Activated CD4-positive, alpha-beta T cell treated with anti-CD3 and anti-CD28 coated beads, Interleukin-2, amount 50 U/mL, for 1 hour (primary cell): ENCODE measurements around the gene CCL17.

ENCODE experiments used
- DNase-seq: peaks from one replicate; pipeline ENCODE4 v3.0.0-alpha.2; 2020

Gene CCL17

GRCh38 chr16:57401943-57402640, 2.5 kb upstream of the CCL17 start:
- no peak for DNase-seq

DNA sequence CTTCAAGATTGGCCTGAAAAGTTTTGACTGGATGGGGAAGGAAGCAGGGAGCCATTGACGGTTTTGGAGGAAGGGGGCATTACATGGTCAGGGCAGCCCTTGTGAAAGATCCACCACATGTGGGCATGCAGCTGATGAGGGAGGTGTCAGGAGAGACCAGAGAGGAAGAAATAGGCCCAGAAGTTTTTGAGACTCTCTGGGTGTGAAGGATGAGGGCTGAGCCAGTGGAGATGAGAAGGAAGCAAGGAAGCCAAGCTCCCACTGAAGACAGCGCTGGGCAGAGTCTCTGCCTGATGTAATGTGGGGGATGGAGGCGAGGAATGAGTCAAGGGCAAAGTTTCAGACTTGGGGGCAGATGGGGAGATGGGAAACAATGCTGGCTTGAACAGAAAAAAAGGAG, 530 bp downstream of the CCL17 start:
- DNase-seq: no peak

GRCh38 chr16:57406881-57407280, 2.3 kb downstream of the CCL17 start:
- no peak for DNase-seq

DNA sequence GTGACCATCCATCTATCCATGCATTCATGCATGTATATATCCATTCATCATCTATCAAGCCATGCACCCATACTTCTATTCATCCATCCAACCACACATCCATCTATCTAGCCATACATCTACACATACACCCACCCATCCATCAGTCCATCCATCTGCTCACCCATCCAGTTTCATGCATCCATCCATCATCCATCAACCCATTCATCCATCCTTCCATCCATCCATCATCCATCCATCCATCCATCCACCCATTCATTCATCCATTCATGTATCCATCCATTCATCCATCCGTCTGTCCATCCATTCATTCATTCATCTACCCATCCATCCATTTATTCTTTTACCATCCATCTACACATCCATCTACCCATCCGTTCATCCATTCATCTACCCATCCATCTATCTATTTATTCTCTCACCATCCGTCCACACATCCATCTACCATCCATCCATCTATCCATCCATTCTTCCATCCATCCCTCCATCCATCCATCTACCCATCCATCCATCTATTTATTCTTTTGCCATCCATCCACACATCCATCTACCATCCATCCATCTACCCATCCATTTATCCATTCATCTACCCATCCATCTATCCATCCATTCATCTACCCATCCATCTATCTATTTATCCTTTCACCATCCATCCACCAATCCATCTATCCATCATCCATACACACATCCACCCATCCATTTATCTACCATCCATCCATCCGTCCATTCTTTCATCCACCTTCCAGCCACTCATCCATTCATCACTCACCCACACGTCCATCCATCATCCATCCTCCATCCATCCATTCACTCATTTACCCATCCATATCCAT, 3.2 kb downstream of the CCL17 start:
- no peak for DNase-seq

- DNase-seq: no peak
Measured at GRCh38 chr16:57409065-57409464, 4.5 kb downstream of the CCL17 start.

GRCh38 chr16:57409870-57410587, 5.5 kb downstream of the CCL17 start:
- no peak for DNase-seq

DNA sequence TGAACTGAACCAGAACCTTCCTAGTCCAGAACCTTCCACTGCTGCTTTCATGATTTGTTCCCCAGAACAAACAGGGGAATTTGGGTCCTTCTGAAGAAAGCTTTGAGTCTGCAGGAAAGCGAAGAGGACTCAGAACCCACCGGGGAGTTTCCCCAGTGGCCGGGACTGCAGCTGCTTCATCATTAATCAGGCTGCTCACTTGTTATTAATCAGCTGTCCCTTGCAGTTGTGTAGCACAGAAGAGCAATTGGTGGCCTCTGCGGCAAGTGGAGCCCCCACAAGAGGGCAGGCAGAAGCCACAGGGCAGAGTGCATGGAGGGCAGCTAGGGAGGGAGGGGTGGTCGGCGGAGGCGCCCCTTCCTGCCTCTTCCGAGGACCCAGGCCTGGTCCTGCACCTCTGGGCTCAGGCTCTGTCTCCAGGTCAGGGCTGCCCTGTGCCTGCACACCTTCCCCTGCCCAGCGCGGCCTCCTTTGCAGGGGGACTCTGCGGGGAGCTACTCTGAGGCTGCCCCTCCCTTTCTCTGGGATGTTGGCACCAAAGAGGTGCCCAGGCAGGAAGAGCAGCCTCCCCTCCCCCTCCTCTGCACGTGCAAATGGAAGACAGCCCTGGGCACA, 6.9 kb downstream of the CCL17 start:
- no peak for DNase-seq

- no peak for DNase-seq
Measured at GRCh38 chr16:57412584-57412983, 8.0 kb downstream of the CCL17 start.

DNA sequence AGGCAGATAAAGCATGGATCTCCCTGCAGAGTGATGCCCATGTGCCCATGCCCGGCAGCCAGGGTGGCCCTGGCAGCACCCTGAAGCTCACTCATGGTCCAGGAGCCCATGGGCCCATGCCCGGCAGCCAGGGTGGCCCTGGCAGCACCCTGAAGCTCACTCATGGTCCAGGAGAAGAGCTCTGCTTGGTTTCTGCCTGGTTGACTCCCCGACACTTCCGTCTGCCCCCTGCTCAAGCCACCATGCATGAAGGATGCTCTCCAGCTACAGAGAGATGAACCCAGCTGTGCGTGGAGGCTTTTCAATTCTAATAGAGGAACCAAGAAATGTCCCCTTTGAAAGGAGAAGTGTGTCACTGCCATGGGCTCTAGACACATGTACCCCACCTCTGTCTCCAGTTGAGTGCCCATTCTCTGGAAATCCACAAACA, 8.7 kb downstream of the CCL17 start:
- no peak for DNase-seq

DNA sequence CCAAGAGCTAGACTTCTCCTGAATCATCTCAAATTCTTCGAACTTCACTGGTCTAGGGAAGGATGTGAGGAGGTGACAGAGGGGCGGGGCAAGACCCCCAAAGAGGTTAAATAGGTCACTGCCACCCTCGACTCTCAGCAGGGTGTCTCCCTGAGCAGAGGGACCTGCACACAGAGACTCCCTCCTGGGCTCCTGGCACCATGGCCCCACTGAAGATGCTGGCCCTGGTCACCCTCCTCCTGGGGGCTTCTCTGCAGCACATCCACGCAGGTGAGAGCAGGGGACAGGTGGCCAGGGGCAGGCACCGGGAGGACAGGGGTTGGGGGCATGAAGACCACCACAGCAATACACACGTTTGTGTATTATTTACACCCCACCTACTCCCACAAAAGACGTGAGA, 9.2 kb downstream of the CCL17 start:
- no peak for DNase-seq

GRCh38 chr16:57416084-57416483, 11.5 kb downstream of the CCL17 start:
- DNase-seq: no peak

- DNase-seq: no peak
Measured at GRCh38 chr16:57419506-57419905, 14.9 kb downstream of the CCL17 start.

DNA sequence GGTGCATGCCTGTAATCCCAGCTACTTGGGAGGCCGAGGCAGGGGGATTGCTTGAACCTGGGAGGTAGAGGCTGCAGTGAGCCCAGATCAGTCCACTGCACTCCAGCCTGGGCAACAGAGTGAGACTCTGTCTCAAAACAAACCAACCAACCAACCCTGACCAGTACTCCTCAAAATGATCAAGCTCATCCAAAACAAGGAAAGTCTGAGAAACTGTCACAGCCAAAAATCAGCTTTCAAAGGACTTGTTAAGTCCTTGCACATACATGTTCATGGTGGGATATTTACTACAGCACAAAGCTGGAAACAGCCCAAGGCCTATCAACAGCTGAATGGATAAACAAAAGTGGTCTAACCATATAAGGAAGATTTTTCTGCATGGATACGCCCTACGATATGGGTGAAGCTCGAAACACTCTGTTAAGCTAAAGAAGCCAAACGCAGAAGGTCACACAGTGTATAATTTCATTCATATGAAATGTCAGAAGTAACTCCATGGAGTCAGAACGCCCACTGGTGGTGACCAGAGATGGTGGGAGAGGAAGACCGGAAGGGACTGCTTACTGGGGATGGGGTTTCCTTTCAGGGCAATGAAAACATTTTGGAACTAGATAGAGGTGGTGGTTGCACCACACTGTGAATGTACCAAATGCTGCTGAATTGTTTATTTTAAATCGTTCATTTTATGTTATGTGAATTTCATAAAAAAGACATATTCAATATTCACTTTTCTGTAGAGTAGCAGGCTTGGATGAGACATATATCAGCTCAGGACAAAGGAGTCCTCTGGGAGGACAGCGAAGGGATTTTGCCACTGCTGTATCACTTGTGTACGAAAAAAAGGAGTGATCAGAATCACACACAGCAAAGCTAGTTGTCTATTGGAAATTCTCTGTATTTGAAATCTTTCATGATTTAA, 17.7 kb downstream of the CCL17 start:
- no peak for DNase-seq

GRCh38 chr16:57423152-57423551, 18.6 kb downstream of the CCL17 start:
- DNase-seq: no peak

- DNase-seq: no peak
Measured at GRCh38 chr16:57424583-57424982, 20.0 kb downstream of the CCL17 start.

DNA sequence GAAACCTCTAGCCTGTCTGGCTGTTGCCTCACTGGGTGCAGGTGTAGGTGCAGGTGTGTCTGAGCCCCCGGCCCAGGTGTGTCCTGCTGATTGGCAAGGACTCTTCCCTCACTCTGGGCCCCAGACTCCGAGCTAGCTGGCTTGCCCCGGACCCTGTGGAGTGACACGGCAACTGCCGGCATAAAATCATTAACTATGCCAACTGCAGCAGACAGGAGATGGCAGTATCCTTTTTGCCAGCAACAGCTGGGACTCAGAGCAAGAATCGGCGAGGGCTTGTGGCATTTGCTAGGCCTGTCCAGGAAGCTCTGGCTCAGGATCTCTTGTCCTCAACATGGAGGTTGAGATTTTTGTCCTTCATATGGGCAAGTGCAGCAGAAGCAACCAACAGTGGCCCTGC, 21.8 kb downstream of the CCL17 start:
- no peak for DNase-seq

GRCh38 chr16:57427307-57427706, 22.7 kb downstream of the CCL17 start:
- DNase-seq: no peak

DNA sequence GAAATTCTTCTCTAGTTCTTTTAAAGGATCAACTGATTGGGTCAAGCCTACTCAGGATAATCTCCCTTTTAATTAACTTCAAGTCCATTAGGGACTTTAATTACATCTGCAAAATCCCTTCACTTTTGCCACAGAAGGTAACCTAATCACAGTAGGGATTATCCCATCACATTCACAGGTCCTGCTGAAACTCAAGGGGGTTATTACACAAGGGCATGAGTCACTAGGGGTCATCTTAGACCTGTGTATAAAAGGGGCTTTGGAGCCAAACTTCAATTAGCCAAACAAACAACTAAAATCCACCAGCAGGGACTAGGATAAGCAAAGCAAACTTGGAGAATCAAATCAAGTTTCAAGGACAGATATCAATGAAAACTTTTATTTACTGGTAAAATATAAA, 23.3 kb downstream of the CCL17 start:
- DNase-seq: no peak

DNA sequence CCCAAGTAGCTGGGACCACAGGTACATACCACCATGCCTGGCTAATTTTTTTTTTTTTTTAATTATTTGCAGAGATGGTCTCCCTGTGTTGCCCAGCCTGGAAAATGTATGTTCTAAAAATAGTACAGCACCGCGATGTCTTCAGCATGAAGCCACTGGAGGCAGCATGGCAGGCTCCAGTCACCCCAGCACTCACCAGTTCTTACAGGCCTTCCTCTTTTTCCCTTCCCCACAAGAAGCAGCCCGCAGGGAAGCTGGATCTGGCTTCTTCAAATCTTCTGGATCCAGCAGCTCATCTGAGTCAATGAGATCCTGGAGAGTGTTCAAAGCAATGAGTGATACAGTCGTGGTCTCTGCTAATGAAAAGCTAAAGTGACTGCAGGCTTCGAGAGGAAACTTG, 26.4 kb downstream of the CCL17 start:
- no peak for DNase-seq

DNA sequence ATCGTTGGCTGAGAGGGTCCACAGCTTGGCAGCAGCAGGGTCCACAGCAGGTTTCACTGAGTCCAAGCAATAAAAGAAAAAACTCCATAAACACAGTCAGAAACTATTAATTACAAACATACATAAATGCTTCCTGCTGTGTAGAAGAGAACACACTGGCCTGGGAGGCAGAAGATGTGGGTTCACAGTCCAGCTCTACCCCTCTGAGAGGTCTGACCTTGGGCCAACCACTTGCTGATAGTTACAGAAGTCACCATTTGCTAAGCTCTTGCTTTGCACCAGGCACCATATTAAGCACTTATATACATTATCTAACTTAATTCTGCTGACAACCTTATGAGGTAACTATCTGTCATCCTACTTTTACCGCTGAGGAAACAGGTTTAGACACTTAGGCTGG, 27.9 kb downstream of the CCL17 start:
- no peak for DNase-seq

- DNase-seq: no peak
Measured at GRCh38 chr16:57432989-57433388, 28.4 kb downstream of the CCL17 start.

GRCh38 chr16:57434003-57434402, 29.4 kb downstream of the CCL17 start:
- no peak for DNase-seq
